Measurements from ENCODE around the gene SYCP2.
"Not testable (repeated sequence)": the region's sequence is repeated elsewhere in the genome, so short reads cannot be mapped to it uniquely, and the experiment has no call there.

Gene SYCP2, protein sequence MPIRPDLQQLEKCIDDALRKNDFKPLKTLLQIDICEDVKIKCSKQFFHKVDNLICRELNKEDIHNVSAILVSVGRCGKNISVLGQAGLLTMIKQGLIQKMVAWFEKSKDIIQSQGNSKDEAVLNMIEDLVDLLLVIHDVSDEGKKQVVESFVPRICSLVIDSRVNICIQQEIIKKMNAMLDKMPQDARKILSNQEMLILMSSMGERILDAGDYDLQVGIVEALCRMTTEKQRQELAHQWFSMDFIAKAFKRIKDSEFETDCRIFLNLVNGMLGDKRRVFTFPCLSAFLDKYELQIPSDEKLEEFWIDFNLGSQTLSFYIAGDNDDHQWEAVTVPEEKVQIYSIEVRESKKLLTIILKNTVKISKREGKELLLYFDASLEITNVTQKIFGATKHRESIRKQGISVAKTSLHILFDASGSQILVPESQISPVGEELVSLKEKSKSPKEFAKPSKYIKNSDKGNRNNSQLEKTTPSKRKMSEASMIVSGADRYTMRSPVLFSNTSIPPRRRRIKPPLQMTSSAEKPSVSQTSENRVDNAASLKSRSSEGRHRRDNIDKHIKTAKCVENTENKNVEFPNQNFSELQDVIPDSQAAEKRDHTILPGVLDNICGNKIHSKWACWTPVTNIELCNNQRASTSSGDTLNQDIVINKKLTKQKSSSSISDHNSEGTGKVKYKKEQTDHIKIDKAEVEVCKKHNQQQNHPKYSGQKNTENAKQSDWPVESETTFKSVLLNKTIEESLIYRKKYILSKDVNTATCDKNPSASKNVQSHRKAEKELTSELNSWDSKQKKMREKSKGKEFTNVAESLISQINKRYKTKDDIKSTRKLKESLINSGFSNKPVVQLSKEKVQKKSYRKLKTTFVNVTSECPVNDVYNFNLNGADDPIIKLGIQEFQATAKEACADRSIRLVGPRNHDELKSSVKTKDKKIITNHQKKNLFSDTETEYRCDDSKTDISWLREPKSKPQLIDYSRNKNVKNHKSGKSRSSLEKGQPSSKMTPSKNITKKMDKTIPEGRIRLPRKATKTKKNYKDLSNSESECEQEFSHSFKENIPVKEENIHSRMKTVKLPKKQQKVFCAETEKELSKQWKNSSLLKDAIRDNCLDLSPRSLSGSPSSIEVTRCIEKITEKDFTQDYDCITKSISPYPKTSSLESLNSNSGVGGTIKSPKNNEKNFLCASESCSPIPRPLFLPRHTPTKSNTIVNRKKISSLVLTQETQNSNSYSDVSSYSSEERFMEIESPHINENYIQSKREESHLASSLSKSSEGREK (N-terminal part only)

DNA sequence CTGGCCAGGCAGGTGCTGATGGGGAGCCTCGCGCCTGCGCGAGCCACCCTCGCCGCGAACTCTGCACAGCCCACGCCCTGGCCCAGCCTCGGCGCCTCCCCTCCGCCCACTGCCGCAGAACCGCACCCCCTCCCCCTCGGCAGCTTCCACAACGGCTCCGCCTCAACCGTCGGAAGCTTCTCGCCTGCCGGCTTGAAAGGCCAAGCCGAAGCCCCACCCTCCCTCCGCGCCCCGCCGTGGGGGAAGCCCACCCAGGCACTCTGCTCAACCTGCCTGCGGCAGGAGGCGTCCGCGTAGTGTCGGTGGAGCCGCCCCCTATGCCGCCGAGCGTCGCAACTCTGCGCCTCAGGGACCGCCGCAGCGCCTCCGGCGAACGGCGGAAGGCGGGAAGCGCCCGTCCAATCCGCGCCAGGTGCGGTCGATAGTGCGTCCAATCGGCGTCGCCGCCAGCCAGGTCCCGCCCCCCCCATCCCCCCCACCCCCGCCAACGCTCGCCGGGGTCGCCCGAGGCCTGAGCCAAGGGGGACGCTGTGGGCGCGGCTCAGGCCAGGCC lies at the start of gene SYCP2:
Gene SYCP2, minus strand, starts transcription at position 342 of the 553 bp plus-strand sequence. CDS start 11,224 bp downstream, outside the sequence.
- peak; percentile 53 for DNase-seq

DNA sequence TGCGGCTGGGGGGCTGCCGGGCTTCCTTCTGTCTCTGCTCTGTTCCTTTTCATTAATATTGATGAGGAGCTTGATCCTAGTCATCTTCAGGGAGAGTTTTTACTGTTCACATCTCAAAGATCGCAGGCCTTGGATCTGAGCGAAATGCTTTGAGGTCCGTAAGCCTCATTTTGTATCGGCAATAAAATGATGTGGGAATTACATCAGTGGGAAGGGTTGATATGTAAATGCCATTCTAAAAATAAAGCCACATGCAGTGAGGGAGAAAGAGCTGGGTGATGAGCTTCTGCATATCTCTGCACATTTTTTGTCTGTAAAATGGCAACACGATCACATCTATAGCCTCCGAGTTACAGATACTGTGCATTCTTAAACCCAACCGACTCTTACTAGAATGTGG lies 49.6 kb upstream of the SYCP2 start:
- DNase-seq, result no peak

DNA sequence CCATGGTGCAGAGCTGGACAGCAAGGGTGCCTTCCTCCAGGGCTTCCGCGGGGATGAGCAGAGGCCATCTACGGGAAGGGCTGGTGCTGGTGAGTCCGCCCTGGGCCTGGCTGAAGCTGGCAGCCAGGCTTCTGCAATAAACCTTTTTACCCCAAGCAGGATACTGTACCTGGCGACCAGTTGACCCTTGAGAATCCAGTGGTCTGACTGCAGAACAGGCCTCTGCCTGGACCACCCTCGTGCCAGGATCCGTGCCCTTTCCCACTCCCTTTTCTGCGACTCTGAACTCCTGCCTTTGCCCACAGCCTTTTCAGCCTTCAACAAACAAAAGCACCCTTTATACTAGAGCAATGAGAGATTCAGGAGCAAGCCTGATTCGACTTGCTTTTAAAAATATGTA lies 43.6 kb upstream of the SYCP2 start:
- no peak for DNase-seq

DNA sequence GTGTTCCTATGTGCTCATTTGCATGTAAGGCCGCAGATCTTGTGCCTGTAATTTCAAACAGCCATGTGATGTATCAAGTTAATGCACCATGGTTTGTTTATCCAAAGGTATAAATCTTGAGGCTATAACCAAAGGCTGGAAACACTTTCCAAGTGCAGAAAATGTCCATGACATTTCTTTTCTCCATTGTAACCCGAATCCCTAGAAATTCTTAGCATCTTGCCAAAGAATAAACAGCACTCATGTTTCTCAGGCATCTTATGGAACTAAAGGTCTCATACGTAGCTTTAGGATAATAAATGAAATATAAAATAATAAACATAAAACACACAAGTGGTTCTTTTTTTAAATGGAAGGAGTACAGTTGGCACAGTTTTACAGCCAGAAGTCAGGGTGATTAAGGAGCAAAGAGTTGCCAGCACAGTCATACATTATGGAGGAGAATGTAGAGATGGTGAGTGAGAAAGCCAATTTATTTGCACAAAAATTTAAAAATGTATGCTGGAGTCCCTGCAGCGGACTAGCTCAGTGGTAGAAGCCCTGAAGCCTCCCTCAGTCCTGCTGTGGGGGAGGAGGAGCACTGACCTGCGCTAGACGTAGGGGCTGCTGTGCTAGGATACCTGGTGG lies 42.8 kb upstream of the SYCP2 start:
- DNase-seq, result no peak

DNA sequence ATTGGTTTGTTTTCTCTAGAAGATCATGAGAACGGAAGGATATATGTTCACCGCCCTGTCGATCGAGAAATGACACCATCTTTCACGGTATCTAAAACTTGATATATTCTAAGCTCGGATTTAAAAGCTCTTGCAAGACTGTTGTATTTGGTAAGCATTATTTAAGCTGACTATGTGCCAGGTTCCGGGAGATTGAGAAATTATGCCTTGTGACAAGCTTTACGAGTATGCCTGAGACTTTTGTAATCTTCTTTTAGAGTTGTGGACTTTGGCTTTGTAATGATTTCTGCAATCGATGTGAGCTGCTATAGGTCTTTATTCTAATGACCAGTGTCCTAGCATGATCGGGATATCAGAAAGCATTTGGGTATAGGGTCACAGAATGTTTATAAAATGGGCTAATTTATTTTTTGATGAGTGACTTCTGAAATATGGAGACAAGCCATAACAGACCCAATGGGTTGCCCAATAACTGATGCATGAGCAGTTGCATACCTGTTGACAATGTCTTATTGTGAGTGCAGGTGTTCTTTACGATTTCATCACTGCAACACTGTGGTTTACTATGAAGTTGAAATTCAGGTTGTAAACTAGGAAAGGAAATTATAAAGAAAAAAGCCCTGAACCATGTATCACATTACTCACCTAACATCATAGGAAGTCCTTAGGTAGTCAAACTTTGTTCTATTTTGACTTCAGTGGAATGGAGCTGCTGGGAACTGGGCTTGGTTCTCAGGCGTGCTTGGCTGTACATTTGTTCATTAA lies 38.8 kb upstream of the SYCP2 start:
- no peak for DNase-seq

DNA sequence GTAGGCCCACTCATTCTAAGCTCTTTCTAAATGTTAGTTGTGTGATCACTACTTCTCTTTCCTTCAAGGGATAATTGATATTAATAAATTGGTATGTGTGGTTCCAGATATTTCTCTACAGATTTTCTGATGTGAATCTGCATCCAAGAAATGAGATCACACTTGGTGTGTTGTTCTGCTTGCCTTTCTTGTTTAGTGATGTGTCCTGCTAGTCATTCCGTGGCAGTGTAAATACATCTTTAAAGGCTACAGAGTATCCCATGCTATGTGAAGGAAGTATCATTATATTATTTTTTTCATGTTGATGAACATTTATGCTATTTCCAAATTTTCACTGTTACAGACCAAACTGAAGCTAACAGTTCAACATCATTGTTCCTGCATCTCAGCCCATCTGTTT lies 38.0 kb upstream of the SYCP2 start:
- no peak for DNase-seq

DNA sequence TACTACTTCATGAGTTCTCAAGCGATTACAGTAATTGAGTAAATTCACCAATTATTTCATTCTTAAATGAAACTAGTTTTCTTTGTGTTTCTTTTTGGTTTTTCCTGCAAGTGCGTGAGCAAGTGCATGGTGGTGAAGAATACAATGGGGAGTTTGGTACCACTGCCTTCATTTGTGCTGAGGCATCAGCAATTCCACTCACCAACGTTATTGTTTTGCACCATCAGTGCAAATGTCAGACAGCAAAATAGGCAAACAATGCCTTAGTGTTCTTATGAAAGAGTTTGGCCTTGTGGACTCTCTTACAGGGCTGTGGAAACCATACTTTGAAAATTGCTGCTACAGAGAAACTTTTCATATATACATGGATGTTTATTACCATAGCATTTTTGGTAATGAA lies 33.0 kb upstream of the SYCP2 start:
- no peak for DNase-seq

DNA sequence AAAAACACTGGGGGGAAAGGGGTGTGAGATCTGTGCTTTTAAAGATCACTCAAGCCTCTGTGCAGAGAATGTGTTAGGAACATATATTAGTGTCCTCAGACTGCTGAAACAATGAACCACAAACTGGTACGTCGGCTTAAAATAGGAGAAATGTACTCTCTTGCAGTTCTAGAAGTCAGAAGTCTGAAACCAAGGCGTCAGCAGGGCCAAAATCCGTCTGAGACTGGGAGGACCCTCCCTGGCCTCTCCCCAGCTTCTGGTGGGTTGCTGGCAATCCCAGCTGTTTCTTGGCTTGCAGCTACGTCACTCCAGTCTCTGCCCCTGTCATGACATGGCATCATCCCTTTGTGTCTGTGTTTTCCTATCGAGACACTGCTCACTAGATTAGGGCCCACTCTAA lies 28.7 kb upstream of the SYCP2 start:
- DNase-seq, result no peak

DNA sequence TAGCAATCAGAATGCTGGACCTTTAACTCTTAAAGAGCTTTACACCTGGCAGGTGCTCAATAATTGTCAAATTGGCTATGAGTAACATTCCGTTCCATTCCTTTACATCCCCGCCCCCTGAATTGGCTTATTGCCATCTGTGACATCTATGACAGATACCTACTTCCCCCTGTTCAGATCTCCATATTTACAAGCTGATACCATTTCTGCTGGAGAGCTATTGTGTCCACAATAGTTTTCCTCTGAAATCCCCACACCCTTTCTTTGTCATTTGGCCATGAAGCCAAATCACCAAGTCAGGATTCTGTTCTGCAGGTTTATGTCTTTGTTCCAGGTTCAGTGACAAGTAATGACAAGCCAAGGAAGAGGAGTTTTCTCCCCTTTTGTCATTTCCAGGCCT lies 28.0 kb upstream of the SYCP2 start:
- DNase-seq, result no peak

DNA sequence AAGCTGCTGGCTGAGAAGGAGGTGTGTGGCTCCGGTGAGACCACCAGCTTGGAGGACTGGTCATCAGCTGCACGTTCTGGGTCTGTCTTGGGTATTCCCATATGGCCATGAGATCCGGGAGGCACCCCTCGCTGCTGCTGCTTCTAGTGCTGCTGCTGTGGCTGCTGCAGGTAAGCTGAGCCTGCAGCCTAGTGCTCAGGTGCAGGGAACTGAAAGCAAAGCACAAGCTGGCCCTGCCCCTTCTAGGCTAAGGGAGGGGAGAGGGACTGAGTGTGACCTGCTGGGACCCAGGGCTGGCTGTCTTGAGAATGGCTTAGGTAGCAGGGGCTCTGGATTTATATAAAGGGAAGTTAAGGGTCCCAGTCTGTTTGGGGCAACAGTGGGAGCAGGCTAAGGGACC lies 25.2 kb upstream of the SYCP2 start:
- DNase-seq, result no peak

DNA sequence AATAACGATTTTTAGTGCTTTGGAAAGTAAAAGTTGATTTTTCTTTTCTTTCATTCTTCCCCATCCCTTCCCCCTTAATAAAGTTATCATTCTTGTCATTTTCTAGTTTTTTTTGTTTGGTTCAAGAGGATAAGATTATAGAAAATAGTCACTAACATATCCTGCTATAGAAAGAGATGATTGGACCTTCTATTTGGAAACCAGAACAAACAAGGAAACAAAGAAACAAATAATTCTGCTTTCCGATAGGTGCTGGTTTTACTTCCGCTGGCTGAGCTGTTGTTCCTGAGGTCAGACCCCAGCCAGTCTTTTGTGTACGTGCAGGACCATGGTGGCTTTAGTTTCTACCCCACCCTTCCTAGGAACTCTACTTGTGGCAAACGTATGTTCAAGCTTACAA lies 24.7 kb upstream of the SYCP2 start, which contains the start of gene CDH26:
Gene CDH26, plus strand, starts transcription at position 301 of the 400 bp plus-strand sequence. CDS start 304 bp downstream, outside the sequence.
- no peak for DNase-seq

DNA sequence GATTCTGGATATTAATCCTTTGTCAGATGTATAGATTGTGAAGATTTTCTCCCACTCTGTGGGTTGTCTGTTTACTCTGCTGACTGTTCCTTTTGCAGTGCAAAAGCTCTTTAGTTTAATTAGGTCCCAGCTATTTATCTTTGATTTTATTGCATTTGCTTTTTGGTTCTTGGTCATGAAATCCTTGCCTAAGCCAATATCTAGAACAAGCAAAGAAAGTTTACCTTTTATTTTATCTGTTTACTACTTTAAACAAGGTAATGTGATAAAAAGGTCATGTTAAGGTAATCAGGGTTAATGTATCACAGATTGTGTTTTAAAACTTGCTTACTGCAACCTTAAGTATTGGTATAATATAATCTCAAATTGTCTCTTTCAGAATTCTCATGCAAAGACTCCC lies 24.1 kb upstream of the SYCP2 start:
- not testable (repeated sequence) for DNase-seq

DNA sequence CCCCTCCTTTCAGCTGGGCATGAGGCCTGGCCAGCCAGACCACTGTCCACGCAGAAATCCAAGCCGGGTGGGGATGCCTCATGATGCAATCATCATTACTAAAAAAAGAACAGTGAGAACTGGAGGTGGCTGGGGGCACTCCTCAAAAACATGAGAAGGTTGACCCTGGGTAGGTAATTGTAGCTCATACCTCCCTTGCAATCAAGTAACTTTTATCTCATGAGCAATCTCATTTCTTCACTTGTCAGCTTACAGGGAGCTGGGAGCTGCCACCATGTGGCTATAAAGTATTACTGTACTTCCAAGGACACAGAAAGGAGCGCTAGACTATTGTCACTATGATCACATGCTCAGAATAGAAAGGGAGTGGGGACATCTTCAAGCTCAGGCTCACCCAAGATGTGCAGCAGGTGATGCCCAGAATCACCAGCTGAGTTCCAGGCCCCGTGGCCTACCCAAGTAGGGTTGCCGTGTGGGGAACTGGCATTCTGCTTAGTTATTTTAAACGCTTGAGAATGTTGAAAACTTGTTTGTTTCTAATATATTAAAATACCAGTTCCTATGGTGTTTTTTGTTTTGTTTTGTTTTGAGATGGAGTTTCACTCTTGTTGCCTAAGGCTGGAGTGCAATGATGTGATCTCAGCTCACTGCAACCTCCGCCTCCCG lies 21.8 kb upstream of the SYCP2 start:
- no peak for DNase-seq

DNA sequence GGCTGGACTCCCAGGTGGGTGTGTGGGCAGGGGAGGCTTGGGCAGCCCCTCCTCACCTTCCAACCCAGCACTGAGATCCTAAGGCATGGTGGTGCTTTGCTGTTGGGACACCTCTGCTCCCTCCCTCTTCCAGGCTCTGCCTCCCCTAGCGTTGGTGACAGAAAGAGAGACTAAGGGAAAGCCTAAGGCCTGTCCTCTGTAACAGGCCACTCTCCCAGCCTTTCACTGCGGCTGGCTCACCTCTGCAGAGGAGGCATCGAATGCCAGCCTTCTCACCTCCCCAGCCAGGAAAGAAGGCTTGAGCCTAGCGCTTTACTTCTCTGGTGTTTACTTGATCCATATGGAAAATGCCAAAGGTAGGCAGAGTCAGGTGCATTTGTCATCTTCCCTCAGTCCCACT lies 21.3 kb upstream of the SYCP2 start:
- no peak for DNase-seq

DNA sequence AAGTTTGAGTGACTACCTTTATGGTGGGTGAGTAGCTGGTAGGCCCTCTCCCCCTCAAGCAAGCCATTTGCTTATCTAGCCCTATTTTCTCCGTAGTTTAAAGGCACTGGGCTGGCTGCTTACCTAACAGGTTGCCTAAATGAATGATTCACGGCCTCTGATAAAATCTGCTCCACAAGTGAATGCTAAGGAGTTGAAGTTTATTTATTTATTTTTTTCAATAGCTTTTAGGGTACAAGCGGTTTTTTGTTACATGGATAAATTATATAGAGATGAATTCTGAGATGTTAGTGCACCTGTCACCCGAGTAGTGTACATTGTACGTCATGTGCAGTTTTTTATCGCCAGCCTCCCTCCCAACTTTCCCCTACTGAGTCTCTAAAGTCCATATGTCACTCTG lies 16.5 kb upstream of the SYCP2 start:
- DNase-seq, result no peak

DNA sequence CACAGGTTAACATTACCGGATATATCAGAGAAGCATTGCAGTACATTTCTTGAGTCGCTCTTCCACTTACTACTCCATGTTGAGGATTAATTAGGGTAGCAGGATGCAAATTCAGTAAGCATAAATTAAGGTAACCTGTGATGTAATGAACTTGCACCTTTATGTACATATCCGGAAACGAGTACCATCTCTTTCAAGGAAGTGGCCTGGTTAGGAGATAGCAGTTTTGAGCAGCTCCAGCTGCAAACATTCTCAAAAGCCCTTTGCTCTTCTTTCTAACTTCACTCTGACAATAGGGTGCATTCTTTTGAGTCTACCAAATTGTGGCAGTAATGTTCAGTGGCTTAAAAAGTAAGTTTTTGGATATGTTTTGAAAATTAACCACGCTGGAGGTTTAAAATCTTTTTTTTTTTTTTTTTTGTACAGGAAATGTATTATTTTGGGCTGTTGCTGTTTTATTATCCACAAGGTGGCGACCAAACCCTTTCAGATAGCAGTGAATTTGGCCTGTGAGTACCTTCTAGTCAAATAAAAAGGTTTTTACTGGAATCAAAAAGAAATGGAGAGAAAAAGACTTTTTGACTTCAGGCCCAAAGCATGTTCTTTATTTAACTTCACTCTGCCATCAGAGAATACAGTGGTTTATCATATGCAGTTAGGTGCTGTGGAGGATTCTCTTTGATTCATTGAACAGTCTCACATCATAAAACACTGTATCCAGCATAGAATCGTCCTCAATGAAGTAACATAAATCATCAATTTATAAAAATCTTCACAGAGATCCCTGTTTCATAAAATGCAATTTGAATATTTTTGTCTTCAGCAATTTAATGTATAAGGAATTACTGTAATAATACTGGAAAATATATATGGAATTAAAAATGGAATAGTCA lies 15.6 kb upstream of the SYCP2 start:
- DNase-seq, result peak; percentile 23

DNA sequence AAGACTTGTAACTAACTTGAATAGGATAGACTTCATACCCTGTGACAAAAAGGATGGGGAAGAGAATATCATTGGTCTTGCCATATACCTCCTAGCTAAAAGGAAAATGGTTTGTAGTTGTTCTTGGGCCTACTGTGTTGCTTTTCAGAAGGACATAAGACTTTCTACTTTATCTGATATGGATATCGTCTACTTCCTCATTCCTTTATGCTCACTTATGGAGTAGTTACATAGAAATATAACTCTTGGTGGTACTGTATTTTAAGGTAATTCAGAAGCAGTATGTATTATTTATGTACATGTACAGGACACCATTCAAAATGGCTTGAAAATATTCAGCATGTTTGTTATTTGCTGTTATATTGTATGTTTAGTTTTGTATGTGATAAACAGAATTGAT lies 14.8 kb upstream of the SYCP2 start:
- DNase-seq, result no peak

DNA sequence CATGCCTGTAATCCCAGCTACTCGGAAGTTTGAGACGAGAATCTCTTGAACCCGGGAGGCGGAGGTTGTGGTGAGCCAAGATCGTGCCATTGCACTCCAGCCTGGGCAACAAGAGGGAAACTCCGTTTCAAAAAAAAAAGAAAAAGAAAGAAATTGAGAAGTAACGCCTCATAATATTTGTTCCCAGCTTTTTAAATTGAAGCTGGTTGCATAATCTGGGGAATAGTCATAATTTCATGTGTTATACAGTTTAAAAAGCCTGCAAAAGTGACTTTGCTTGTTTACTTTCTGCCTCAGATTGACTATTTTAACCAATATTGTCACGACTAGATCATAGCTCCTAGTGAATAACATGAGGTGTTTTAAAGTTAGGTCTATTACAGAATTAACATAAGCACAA lies 13.9 kb upstream of the SYCP2 start:
- DNase-seq, result no peak

DNA sequence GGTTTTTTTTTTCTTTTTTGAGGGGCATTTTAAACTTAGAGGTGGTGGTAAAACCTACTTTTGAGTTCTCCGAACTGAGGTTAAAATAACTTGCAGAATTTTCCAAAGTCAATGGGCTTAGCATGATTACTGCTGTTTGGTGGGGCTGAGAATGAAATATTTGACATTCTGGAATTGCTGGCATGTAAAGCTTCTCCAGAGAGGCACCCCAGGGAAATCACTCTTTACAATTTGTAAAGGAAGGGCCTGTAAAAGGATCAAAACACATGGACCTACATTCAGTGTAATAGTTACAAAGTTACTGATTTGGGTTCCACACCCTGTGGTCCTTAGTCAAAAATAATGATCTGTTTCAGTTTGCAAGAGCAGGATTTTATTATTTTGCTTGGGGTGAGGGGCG lies 12.3 kb upstream of the SYCP2 start:
- DNase-seq, result no peak

DNA sequence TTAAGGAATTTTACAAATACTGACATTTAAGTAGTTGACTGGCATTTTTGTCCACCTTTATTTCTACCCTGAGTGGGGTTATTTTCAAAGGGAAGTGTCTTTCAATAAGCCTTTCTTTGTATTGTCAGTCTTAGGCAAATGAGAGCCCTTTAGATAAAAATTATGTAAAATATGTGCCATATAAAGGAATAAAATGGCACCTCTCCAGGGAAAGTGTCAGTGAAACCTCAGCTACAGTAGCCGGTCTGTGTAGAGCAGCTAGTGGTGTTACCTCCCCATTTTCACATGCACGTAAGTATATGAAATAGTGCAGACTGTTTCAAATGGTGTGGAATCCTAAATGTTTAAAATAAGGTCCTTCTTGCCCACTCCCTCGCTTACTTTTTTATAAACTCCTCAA lies 11.7 kb upstream of the SYCP2 start:
- no peak for DNase-seq

All from activated T-cell treated with anti-CD3 and anti-CD28 coated beads for 4 hours (primary cell).